CD4-positive, alpha-beta T cell treated with Interleukin-15 for 4 hours (primary cell): ENCODE results near the gene CHMP1A.
A peak's percentile ranks its signal among the peaks of the same experiment; 100 is the strongest.

Experiments
- DNase-seq: peaks from one replicate; pipeline ENCODE4 v3.0.0-alpha.2; 2020; ENCODE audit warnings: low spot score

CHMP1A gene

GRCh38 chr16:89602952-89603590 is 54.4 kb downstream of the CHMP1A start:
- no peak for DNase-seq

- peak; percentile 58 for DNase-seq
Measured at GRCh38 chr16:89602273-89602951, 55.1 kb downstream of the CHMP1A start.

GRCh38 chr16:89601906-89602272 is 55.6 kb downstream of the CHMP1A start:
- DNase-seq, result no peak

- DNase-seq, result no peak
Measured at GRCh38 chr16:89600956-89601355, 56.6 kb downstream of the CHMP1A start.

- DNase-seq, result no peak
Measured at GRCh38 chr16:89600427-89600826, 57.1 kb downstream of the CHMP1A start.

GRCh38 chr16:89599902-89600301 is 57.6 kb downstream of the CHMP1A start:
- no peak for DNase-seq

- DNase-seq, result no peak
Measured at GRCh38 chr16:89599451-89599858, 58.1 kb downstream of the CHMP1A start.

- no peak for DNase-seq
Measured at GRCh38 chr16:89598199-89598598, 59.3 kb downstream of the CHMP1A start.

GRCh38 chr16:89596957-89597649 is 60.4 kb downstream of the CHMP1A start:
- no peak for DNase-seq

- DNase-seq, result no peak
Measured at GRCh38 chr16:89596061-89596689, 61.3 kb downstream of the CHMP1A start.

- no peak for DNase-seq
Measured at GRCh38 chr16:89595330-89596060, 62.0 kb downstream of the CHMP1A start.
